22Rv1 (cell line): ENCODE results near the gene ATRNL1.

Experiments
- CTCF ChIP-seq: fragments of 450-650 bp; IDR thresholded peaks from 2 replicates; pipeline ENCODE4 v1.5.1; 2017; ENCODE audit warnings: mild to moderate bottlenecking
- ZFX ChIP-seq: fragments of 450-650 bp; IDR thresholded peaks from 2 replicates; pipeline ENCODE4 v1.6.1; 2017; ENCODE audit warnings: antibody characterized with exemption, borderline replicate concordance

- no peak for TF ChIP-seq CTCF
- no peak for TF ChIP-seq ZFX
Observed at GRCh38 chr10:115879372-115880089, 786.4 kb downstream of the ATRNL1 start.
